ENCODE results near the gene ZBTB25. TPM values are rescaled to one million over a fixed set of nuclear protein-coding genes. Genes with fewer than 3 reads are reported as not detected.

The ZBTB25 gene
- total RNA-seq, 1 experiment from 2014 or later = 10.0 TPM

GRCh38 chr14:64412237-64412636 is 91.4 kb downstream of the ZBTB25 start:
- no peak for DNase-seq
- Mint-ChIP-seq H3K4me1 (ENCODE audit: low read depth, unreplicated experiment) (peaks cover 7% of the 10 kb centered on the region), H3K27me3 (ENCODE audit: insufficient read depth, unreplicated experiment) (no peaks in the 10 kb centered on the region), H3K4me3 (ENCODE audit: unreplicated experiment) (no peak overlapping the region), H3K27ac (ENCODE audit: unreplicated experiment) (no peak overlapping the region), H3K36me3 (ENCODE audit: insufficient read depth, unreplicated experiment) (peaks cover 76% of the 10 kb centered on the region), H3K9me3 (ENCODE audit: unreplicated experiment) (no peaks in the 10 kb centered on the region)
- H3K4me3 ChIP-seq (ENCODE audit: low read depth, low read length) = no peak overlapping the region
- peaks cover 1% of the 10 kb centered on the region; the same call in 1 of the 2 replicates for H3K36me3 ChIP-seq (ENCODE audit: control insufficient read depth, insufficient read depth, low read length)
- BruUV-seq (replicated peaks) = no TSS peak
- H3K9me3 ChIP-seq = no peaks in the 10 kb centered on the region
- intact Hi-C loops (cut with micrococcal nuclease; ENCODE audit: unreplicated experiment) = no loop called here
- POLR2A ChIA-PET = no interaction called here
- H3K4me1 ChIP-seq = peaks cover 20% of the 10 kb centered on the region; the same call in 1 of the 2 replicates
- no peaks in the 10 kb centered on the region for H3K27me3 ChIP-seq (replicated peaks; ENCODE audit: control insufficient read depth, insufficient read depth, low read length)
- CTCF ChIA-PET = no interaction called here
- no peak for TF ChIP-seq CTCF (IDR thresholded peaks at IDR 0.05; ENCODE audit: insufficient read depth in 1 of 2, low read depth in 1 of 2, low read length in 1 of 2, severe bottlenecking in 1 of 2, unreplicated experiment in 1 of 2)

- H3K36me3 ChIP-seq (ENCODE audit: control insufficient read depth, insufficient read depth, low read length) = peaks cover 1% of the 10 kb centered on the region; the same call in 1 of the 2 replicates
- no peak overlapping the region for H3K4me3 Mint-ChIP-seq (ENCODE audit: unreplicated experiment)
- peaks cover 20% of the 10 kb centered on the region; the same call in 1 of the 2 replicates for H3K4me1 ChIP-seq
- DNase-seq = no peak
- intact Hi-C loops (cut with micrococcal nuclease; ENCODE audit: unreplicated experiment) = no loop called here
- no peaks in the 10 kb centered on the region for H3K9me3 ChIP-seq
- no peaks in the 10 kb centered on the region for H3K27me3 Mint-ChIP-seq (ENCODE audit: insufficient read depth, unreplicated experiment)
- BruUV-seq (replicated peaks) = no TSS peak
- H3K36me3 Mint-ChIP-seq (ENCODE audit: insufficient read depth, unreplicated experiment) = peaks cover 79% of the 10 kb centered on the region
- H3K4me3 ChIP-seq (ENCODE audit: low read depth, low read length) = no peak overlapping the region
- TF ChIP-seq CTCF (IDR thresholded peaks at IDR 0.05; ENCODE audit: insufficient read depth in 1 of 2, low read depth in 1 of 2, low read length in 1 of 2, severe bottlenecking in 1 of 2, unreplicated experiment in 1 of 2) = no peak
- CTCF ChIA-PET = no interaction called here
- no peaks in the 10 kb centered on the region for H3K9me3 Mint-ChIP-seq (ENCODE audit: unreplicated experiment)
- H3K27ac Mint-ChIP-seq (ENCODE audit: unreplicated experiment) = no peak overlapping the region
- POLR2A ChIA-PET = interaction anchor here (1.4 kb wide), 1 partner anchor 23 kb away, joined by 6 read pairs; no protein-coding TSS in a partner anchor
- H3K4me1 Mint-ChIP-seq (ENCODE audit: low read depth, unreplicated experiment) = peaks cover 7% of the 10 kb centered on the region
- H3K27me3 ChIP-seq (replicated peaks; ENCODE audit: control insufficient read depth, insufficient read depth, low read length) = no peaks in the 10 kb centered on the region
Observed at GRCh38 chr14:64411001-64411400, 92.6 kb downstream of the ZBTB25 start.

GRCh38 chr14:64410084-64410774 is 93.4 kb downstream of the ZBTB25 start:
- H3K27ac Mint-ChIP-seq (ENCODE audit: unreplicated experiment) = peak overlapping the region; percentile 78
- no TSS peak for BruUV-seq (replicated peaks)
- H3K9me3 Mint-ChIP-seq (ENCODE audit: unreplicated experiment) = no peaks in the 10 kb centered on the region
- no peaks in the 10 kb centered on the region for H3K27me3 Mint-ChIP-seq (ENCODE audit: insufficient read depth, unreplicated experiment)
- Histone ChIP-seq H3K36me3 (ENCODE audit: control insufficient read depth, insufficient read depth, low read length) (peaks cover 1% of the 10 kb centered on the region; the same call in 1 of the 2 replicates), H3K4me3 (ENCODE audit: low read depth, low read length) (no peak overlapping the region), H3K9me3 (no peaks in the 10 kb centered on the region), H3K4me1 (peaks cover 20% of the 10 kb centered on the region; the same call in 1 of the 2 replicates), H3K27me3 (replicated peaks; ENCODE audit: control insufficient read depth, insufficient read depth, low read length) (no peaks in the 10 kb centered on the region)
- no peak for TF ChIP-seq CTCF (IDR thresholded peaks at IDR 0.05; ENCODE audit: insufficient read depth in 1 of 2, low read depth in 1 of 2, low read length in 1 of 2, severe bottlenecking in 1 of 2, unreplicated experiment in 1 of 2)
- POLR2A ChIA-PET = interaction anchor here (1.4 kb wide), 1 partner anchor 23 kb away, joined by 6 read pairs; no protein-coding TSS in a partner anchor
- peak; percentile 81 to 84 for DNase-seq
- CTCF ChIA-PET = no interaction called here
- peaks cover 12% of the 10 kb centered on the region for H3K4me1 Mint-ChIP-seq (ENCODE audit: low read depth, unreplicated experiment)
- intact Hi-C loops (cut with micrococcal nuclease; ENCODE audit: unreplicated experiment) = loop anchor here (1.0 kb wide), 1 partner anchor 22 kb away; the partner anchor contains the start of gene MTHFD1
- peaks cover 77% of the 10 kb centered on the region for H3K36me3 Mint-ChIP-seq (ENCODE audit: insufficient read depth, unreplicated experiment)
- H3K4me3 Mint-ChIP-seq (ENCODE audit: unreplicated experiment) = no peak overlapping the region

Data from Caco-2 (cell line).